GM10266 (cell line): ENCODE results near the gene IFNA7.
"Not testable (repeated sequence)": the region's sequence is repeated elsewhere in the genome, so short reads cannot be mapped to it uniquely, and the experiment has no call there.

Experiments used
- DNase-seq: peaks from one replicate; pipeline ENCODE4 v3.0.0; 2012; ENCODE audit errors: extremely low spot score
- CTCF ChIP-seq: IDR thresholded peaks from 2 replicates; pipeline ENCODE4 v1.5.1; 2012; ENCODE audit warnings: mild to moderate bottlenecking, low read depth; ENCODE audit not compliant: control insufficient read depth, insufficient read depth; ENCODE audit errors: missing control alignments

Gene IFNA7

GRCh38 chr9:21202105-21202504 lies at the start of gene IFNA7:
Gene IFNA7 (minus strand): TSS chr9:21202205. CDS start chr9:21202165, 40 bp downstream.
- not testable (repeated sequence) for DNase-seq

GRCh38 chr9:21251638-21252037 lies 49.6 kb upstream of the IFNA7 start:
- no peak for TF ChIP-seq CTCF
- DNase-seq: no peak

- no peak for TF ChIP-seq CTCF
- no peak for DNase-seq
Observed at GRCh38 chr9:21251190-21251589, 49.2 kb upstream of the IFNA7 start.

GRCh38 chr9:21244836-21245235 lies 42.8 kb upstream of the IFNA7 start:
- TF ChIP-seq CTCF: no peak
- no peak for DNase-seq

GRCh38 chr9:21239911-21240310 lies 37.9 kb upstream of the IFNA7 start, which contains the start of gene IFNA14:
Gene IFNA14 (minus strand): TSS chr9:21240005. CDS start chr9:21239935, 70 bp downstream.
- no peak for DNase-seq
- TF ChIP-seq CTCF: no peak

GRCh38 chr9:21236360-21236714 lies 34.3 kb upstream of the IFNA7 start:
- DNase-seq: not testable (repeated sequence)

GRCh38 chr9:21235468-21236359 lies 33.7 kb upstream of the IFNA7 start:
- peak; percentile 30 for DNase-seq
- peak; percentile 84 for TF ChIP-seq CTCF

GRCh38 chr9:21234153-21234687 lies 32.2 kb upstream of the IFNA7 start:
- no peak for TF ChIP-seq CTCF
- DNase-seq: no peak
